ENCODE measurements around the gene NIPAL3. TPM values are rescaled to one million over a fixed set of nuclear protein-coding genes. Genes with fewer than 3 reads are reported as not detected.

NIPAL3 gene
- total RNA-seq, 1 experiment from 2014 or later: 16.6 TPM

DNA sequence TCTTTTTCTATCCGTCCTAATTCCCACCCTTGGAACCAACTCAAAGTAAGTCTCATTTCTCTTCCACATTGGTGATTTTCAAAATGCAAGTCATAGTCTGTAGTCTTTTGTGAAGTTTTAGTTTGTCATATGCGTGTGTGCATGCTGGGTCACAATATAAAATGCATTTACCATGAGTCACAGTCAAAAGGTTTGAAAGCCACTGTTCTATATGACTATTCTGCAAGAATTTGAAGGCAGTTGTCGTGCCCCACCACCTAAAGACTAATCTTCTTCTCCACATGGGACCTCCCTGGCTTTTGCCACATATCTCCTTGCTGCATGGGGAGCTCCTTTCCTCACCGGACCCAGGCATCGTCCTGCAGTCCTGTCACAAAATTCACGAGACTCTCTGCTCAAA lies 3.6 kb upstream of the NIPAL3 start:
- POLR2A ChIA-PET: no interaction called here
- TF ChIP-seq RAD21 (IDR thresholded peaks at IDR 0.05; ENCODE audit: low read depth) (no peak), TCF7L2 (IDR thresholded peaks at IDR 0.05; ENCODE audit: borderline replicate concordance, extremely low read depth, insufficient read depth, insufficient read length) (no peak), POLR2AphosphoS5 (IDR thresholded peaks at IDR 0.05; ENCODE audit: low read depth, low read length) (no peak), CEBPB (IDR thresholded peaks at IDR 0.05; ENCODE audit: low read depth) (no peak), SIN3A (IDR thresholded peaks at IDR 0.05; ENCODE audit: low read depth) (no peak), EGR1 (IDR thresholded peaks at IDR 0.05; ENCODE audit: low read depth) (no peak), ZFX (IDR thresholded peaks at IDR 0.05) (no peak), SP1 (IDR thresholded peaks at IDR 0.05; ENCODE audit: low read depth) (no peak), EZH2 (IDR thresholded peaks at IDR 0.05) (no peak), CBX3 (IDR thresholded peaks at IDR 0.05; ENCODE audit: low read depth) (no peak), FOSL1 (IDR thresholded peaks at IDR 0.05; ENCODE audit: low read depth) (no peak), SRF (IDR thresholded peaks at IDR 0.05; ENCODE audit: low read depth) (no peak), JUND (IDR thresholded peaks at IDR 0.05) (no peak), ELF1 (IDR thresholded peaks at IDR 0.05; ENCODE audit: borderline replicate concordance, low read depth) (no peak), POLR2A (IDR thresholded peaks at IDR 0.05; ENCODE audit: borderline replicate concordance, extremely low read depth, insufficient read depth, insufficient read length) (no peak)
- TF ChIP-seq, protein P1, sequence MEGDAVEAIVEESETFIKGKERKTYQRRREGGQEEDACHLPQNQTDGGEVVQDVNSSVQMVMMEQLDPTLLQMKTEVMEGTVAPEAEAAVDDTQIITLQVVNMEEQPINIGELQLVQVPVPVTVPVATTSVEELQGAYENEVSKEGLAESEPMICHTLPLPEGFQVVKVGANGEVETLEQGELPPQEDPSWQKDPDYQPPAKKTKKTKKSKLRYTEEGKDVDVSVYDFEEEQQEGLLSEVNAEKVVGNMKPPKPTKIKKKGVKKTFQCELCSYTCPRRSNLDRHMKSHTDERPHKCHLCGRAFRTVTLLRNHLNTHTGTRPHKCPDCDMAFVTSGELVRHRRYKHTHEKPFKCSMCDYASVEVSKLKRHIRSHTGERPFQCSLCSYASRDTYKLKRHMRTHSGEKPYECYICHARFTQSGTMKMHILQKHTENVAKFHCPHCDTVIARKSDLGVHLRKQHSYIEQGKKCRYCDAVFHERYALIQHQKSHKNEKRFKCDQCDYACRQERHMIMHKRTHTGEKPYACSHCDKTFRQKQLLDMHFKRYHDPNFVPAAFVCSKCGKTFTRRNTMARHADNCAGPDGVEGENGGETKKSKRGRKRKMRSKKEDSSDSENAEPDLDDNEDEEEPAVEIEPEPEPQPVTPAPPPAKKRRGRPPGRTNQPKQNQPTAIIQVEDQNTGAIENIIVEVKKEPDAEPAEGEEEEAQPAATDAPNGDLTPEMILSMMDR (IDR thresholded peaks at IDR 0.05 in 2 of 3, conservative IDR thresholded peaks at IDR 0.05 in 1 of 3; ENCODE audit: borderline replicate concordance in 1 of 3, insufficient read depth in 1 of 3, low read depth in 2 of 3, low read length in 2 of 3): no peak
- TF ChIP-seq, protein P2, sequence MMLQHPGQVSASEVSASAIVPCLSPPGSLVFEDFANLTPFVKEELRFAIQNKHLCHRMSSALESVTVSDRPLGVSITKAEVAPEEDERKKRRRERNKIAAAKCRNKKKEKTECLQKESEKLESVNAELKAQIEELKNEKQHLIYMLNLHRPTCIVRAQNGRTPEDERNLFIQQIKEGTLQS (IDR thresholded peaks at IDR 0.05): no peak
- TF ChIP-seq, protein P3, sequence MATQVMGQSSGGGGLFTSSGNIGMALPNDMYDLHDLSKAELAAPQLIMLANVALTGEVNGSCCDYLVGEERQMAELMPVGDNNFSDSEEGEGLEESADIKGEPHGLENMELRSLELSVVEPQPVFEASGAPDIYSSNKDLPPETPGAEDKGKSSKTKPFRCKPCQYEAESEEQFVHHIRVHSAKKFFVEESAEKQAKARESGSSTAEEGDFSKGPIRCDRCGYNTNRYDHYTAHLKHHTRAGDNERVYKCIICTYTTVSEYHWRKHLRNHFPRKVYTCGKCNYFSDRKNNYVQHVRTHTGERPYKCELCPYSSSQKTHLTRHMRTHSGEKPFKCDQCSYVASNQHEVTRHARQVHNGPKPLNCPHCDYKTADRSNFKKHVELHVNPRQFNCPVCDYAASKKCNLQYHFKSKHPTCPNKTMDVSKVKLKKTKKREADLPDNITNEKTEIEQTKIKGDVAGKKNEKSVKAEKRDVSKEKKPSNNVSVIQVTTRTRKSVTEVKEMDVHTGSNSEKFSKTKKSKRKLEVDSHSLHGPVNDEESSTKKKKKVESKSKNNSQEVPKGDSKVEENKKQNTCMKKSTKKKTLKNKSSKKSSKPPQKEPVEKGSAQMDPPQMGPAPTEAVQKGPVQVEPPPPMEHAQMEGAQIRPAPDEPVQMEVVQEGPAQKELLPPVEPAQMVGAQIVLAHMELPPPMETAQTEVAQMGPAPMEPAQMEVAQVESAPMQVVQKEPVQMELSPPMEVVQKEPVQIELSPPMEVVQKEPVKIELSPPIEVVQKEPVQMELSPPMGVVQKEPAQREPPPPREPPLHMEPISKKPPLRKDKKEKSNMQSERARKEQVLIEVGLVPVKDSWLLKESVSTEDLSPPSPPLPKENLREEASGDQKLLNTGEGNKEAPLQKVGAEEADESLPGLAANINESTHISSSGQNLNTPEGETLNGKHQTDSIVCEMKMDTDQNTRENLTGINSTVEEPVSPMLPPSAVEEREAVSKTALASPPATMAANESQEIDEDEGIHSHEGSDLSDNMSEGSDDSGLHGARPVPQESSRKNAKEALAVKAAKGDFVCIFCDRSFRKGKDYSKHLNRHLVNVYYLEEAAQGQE (IDR thresholded peaks at IDR 0.05; ENCODE audit: low read depth): no peak
- TF ChIP-seq, protein P4, sequence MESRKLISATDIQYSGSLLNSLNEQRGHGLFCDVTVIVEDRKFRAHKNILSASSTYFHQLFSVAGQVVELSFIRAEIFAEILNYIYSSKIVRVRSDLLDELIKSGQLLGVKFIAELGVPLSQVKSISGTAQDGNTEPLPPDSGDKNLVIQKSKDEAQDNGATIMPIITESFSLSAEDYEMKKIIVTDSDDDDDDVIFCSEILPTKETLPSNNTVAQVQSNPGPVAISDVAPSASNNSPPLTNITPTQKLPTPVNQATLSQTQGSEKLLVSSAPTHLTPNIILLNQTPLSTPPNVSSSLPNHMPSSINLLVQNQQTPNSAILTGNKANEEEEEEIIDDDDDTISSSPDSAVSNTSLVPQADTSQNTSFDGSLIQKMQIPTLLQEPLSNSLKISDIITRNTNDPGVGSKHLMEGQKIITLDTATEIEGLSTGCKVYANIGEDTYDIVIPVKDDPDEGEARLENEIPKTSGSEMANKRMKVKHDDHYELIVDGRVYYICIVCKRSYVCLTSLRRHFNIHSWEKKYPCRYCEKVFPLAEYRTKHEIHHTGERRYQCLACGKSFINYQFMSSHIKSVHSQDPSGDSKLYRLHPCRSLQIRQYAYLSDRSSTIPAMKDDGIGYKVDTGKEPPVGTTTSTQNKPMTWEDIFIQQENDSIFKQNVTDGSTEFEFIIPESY (IDR thresholded peaks at IDR 0.05; ENCODE audit: extremely low read depth, insufficient replicate concordance, low read length): no peak

More for the DNA sequence above, 3.6 kb upstream of the NIPAL3 start:
- H3K9me3 ChIP-seq (ENCODE audit: control insufficient read depth in 1 of 2, insufficient read depth in 1 of 2, low read depth in 1 of 2, low read length in 2 of 2): no peaks in the 10 kb centered on the region
- intact Hi-C loops (cut with micrococcal nuclease): loop anchor here (10.0 kb wide), 1 partner anchor 113 kb away; no protein-coding TSS in a partner anchor
- CTCF ChIA-PET: interaction anchor here (1.8 kb wide), 1 partner anchor 20 kb away, joined by 10 read pairs; no protein-coding TSS in a partner anchor
- ATAC-seq (no peak), DNase-seq (ENCODE audit: low read depth, low spot score) (no peak)
- H4K20me1 ChIP-seq (ENCODE audit: insufficient read depth): no peaks in the 10 kb centered on the region
- H3K27ac ChIP-seq (ENCODE audit: low read depth, low read length): no peak overlapping the region
- no peaks in the 10 kb centered on the region for H3K9me2 ChIP-seq (ENCODE audit: insufficient read depth)
- BruUV-seq (replicated peaks): no TSS peak
- H3K27me3 ChIP-seq (ENCODE audit: insufficient read depth, low read length): no peaks in the 10 kb centered on the region
- no peaks in the 10 kb centered on the region for H3K36me3 ChIP-seq (ENCODE audit: control insufficient read depth in 1 of 2, insufficient read depth in 2 of 2, low read length in 2 of 2)
- H3K9ac ChIP-seq (ENCODE audit: low read length): no peak overlapping the region
- H3K4me1 ChIP-seq (ENCODE audit: control insufficient read depth in 1 of 2, insufficient read depth in 2 of 2, low read length in 2 of 2): peaks cover 24 to 68% of the 10 kb centered on the region in 2 experiments
- H3K4me2 ChIP-seq (ENCODE audit: low read length): peak overlapping the region; percentile 96
- no peaks in the 10 kb centered on the region for H3K79me2 ChIP-seq (ENCODE audit: insufficient read depth, low read length)
- H3K4me3 ChIP-seq (replicated peaks in 1 of 2; ENCODE audit: low read depth in 1 of 2, low read length in 2 of 2): no peak overlapping the region
- no peak overlapping the region for H2AFZ ChIP-seq (ENCODE audit: low read depth, low read length, poor library complexity, severe bottlenecking)
- RAD21 ChIA-PET (ENCODE audit: low non-redundant PET in 1 of 2, low total read pairs in 2 of 2, uncharacterized antibody in 2 of 2, unreplicated experiment in 2 of 2): no interaction called here

All from HCT116 (cell line).